Measurements from ENCODE around the gene FOXP2. TPM values are rescaled to one million over a fixed set of nuclear protein-coding genes. Genes with fewer than 3 reads are reported as not detected.

The FOXP2 gene
- total RNA-seq, 1 donor: under 0.01 TPM

DNA sequence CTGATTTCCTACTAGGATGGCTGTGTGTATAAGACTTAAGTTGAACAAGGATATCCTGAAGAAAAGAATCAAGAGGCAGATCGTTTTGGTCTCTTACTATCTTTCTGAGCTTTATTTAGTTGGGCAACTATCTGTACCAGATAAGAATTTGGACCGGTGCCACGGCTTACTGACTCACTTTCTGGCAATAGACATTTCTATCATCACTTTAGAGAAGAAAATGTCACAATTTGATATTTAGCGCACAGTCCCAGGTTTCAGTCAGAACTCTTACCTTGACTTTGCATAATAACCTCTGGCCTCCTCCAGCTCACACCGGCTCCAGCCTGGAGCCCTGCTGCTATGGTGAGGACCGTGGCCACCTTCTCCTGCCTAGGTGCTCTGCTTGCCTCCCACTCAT is 289.1 kb downstream of the FOXP2 start:
- DNase-seq (ENCODE audit: low read depth in 2 of 3, low spot score in 2 of 3): no peak

DNA sequence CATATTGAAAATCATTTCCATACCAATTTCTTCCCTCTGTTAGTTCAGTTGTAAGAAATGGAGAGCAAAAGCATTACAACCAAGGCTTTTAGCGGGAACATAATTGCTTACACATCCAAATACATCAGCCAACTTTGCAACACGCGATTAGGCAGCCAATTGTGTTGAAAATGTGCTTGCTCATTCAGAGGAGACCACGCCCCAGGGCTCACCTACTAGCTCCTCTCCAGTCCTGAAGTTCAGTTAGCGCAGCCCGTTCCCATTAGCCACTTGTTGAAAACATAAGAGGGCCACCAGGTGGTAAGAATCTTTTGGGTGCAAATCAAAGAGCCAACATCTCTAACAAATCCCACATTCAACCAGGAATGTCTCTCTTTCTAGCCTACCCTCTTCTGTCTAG is 294.0 kb downstream of the FOXP2 start:
- DNase-seq (ENCODE audit: low read depth in 2 of 3, low spot score in 2 of 3): no peak

DNA sequence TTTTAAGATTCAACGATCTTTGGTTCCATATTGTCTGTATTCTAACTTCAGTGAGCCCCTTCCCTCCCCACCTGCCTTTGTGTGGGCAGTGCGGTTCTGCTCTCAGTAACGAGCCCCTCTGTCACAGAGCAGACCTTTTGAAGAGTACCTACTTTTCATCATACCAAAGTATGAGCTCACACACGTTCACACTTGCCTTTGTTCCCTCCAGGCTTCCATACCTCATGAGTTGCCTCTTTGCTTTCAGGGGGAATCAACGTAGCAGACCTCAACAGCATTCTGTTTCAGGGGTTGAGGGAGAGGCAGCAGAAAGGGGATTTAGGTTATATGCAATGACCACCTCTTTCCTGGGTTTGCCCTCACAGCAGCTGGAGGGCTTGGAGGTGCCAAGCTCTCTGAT is 295.9 kb downstream of the FOXP2 start:
- no peak for DNase-seq (ENCODE audit: low read depth in 2 of 3, low spot score in 2 of 3)

DNA sequence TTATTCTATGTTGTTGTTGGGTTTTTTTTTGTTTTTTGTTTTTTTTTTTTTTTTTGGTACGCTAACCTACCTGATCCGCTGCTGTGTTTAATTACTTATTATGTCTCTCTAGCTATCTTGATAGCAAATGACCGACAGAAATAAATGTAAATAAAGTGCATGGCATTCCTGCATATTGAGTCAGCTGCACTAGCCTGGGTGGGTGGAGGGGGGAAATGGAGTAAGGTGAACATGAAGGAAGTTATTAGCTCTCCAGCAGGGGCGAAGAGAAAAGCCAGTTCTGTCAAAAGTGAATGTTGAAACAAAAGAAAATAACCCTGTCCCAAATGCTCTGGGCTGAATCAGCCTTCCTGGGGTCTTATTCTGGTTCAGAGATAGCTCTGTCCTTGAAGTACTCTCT is 296.6 kb downstream of the FOXP2 start:
- no peak for DNase-seq (ENCODE audit: low read depth in 2 of 3, low spot score in 2 of 3)

DNA sequence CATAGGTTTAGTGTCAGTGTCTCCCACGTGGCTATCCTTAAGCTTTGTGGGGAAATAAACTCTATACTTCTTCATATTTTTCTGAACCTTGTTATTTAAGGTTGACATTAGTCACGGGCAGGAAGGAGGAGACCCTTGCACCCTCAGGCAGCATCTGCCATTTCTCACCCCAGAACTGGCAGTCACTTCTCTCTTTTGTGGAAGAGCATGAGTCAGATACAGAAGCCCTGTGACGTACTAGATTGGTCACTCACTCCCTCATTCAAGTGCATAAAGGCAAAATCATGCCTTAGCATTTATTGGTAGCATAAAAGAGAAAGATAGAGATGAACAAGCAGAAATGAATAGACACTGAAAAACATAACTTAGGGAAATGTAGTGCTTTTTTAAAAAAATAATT is 301.3 kb downstream of the FOXP2 start:
- DNase-seq (ENCODE audit: low read depth in 2 of 3, low spot score in 2 of 3): no peak

DNA sequence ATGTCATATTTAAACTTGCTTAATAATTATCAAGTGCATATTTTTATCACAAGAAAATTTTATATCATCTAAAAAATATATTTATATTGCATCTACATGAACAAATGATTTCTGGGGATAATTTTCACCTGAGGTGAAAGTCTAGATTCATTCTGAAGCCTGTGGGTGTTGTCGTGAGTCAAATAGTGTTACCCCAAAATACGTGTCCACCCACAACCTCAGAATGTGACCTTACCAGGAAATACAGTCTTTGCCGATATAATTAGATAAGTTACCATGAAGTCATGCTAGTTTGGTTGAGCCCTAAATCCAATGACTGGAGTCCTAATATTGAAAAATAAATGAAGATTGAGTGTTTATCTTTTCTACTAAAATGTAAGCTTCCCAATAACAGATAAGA is 304.2 kb downstream of the FOXP2 start:
- DNase-seq (ENCODE audit: low read depth in 2 of 3, low spot score in 2 of 3): no peak

DNA sequence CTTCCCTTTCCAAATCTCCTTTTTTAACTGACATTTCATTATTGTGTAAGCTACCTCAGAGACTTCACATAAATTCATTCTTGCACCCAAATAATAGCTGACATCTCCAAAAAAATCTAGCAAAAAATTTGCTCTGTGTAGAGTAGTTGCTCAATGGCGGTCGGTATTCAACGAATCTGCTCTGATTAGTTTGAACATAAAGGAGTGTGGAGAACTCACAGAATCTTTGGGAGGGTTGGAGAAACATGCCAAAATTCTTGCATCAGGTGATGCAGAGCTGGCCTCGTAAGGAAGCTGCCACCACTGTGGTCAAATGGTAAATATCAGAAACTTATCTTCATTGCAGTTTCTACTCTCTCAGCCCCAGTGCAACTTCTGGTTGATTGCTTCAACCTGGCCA is 306.1 kb downstream of the FOXP2 start:
- DNase-seq (ENCODE audit: low read depth in 2 of 3, low spot score in 2 of 3): no peak

DNA sequence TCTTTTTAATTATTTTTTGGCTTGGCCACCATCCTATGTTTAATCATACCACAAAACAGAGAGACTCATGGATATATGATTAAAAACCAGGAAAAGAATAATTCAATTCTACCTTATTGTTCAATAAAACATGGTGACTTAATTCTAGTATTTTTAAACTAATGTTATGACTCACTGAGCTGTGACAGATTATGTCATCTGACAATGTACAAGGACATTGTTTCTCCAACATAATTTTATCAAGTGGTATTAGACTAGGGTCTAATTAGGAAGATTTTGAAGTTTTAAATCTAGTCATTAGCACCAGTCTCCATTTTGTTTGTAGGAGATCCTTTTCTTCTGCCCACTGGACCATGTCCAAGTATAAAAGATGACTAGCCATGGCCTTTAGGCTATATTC is 307.9 kb downstream of the FOXP2 start:
- DNase-seq (ENCODE audit: low read depth in 2 of 3, low spot score in 2 of 3): no peak

DNA sequence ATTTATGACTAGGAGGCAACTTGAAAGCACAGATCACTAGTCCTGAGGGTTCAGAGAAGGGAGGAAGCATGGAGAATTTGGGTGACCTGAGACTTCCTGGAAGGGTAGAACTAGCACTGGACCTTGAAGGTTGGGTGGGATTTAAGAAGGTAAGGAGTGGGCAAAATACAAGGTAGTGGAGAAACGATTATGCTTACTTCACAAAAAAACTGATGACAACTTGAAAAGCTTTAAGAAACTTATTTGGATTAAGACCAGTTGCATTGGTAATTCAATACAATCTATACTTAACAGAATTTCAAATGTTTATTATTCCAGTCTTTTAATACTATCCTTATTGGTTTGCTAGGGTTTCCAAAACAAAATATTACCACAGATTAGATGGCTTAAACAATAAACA is 308.7 kb downstream of the FOXP2 start:
- no peak for DNase-seq (ENCODE audit: low read depth in 2 of 3, low spot score in 2 of 3)

DNA sequence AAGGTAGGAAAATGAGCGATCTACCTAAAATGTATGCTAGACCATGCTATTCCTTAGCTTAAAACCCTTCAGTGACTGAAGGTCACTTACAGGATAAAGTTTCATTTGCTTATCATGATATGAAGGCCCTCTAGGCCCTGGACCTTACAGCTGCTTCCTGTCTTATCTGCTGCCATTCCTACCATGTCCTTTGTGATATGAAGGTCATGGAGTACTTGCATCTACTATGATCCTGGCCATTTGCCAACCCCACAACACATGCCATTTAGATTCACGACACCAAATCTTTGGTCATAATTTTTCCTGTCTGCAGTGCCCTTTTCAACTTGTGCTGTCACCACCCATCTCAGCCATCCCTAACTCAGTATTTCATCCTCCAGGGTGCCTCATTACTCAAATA is 325.5 kb downstream of the FOXP2 start:
- DNase-seq (ENCODE audit: low read depth in 2 of 3, low spot score in 2 of 3): no peak

DNA sequence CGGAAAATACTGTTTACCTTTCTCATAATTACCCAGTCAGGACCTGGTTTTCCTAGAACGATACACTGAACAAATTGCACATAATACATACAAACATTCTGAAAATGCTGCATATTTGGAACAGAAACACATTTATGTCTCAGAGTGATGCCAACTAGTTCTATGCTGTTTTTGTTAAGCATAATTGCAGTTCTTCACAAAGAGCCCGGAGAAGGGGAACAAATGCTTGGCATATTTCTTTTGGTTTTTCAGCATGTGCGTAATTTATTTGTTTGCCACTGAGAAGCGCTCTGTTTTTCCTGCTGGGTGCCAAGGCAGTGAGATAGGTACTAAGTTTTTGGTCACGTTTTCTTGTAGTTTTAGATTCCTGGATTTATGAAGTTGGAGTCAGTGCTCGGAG is 326.3 kb downstream of the FOXP2 start:
- no peak for DNase-seq (ENCODE audit: low read depth in 2 of 3, low spot score in 2 of 3)

DNA sequence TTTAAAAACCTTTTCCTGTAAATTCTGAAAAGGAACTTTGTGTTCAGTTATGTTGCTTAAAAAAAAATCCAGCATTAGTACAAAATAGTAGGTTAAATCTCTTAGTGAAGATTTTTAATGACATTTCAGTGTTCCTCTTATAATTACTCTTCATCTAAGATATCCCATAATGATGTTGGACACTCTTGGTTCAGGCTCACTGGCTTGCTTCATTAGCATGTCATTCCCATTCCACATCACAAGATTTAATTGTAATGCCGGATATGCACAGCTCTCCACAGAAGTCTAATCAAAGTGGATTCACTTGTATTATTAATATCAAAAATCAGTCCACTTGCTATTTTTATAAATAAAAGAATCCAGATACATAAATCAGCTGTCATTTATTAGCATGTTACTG is 327.3 kb downstream of the FOXP2 start:
- no peak for DNase-seq (ENCODE audit: low read depth in 2 of 3, low spot score in 2 of 3)

Small RNA genes lying within 50 kb of the gene (small RNA-seq; reads per million reads assigned to genes)
- gene MIR3666 (not detected), gene RNA5SP238 (not detected)
